Liver (tissue), 3 donors: ENCODE results near the gene TEX30.

ENCODE experiments used
- ATF3 ChIP-seq: IDR thresholded peaks from 2 replicates; pipeline ENCODE4 v1.6.1; 2016; ENCODE audit warnings: antibody characterized with exemption
- CTCF ChIP-seq: fragments of 150-350 bp; IDR thresholded peaks from 2 replicates; pipeline ENCODE4 v1.5.1; 2017; ENCODE audit warnings: improper control_type of control experiment, low read depth, low read length; ENCODE audit not compliant: missing input control
- EGR1 ChIP-seq, 2 donors: IDR thresholded peaks; 2 replicates each; pipeline ENCODE4 v1.6.1; 2016 to 2018; ENCODE audit warnings: antibody characterized with exemption in 2 of 2, low read depth in 2 of 2
- ZBTB33 ChIP-seq: IDR thresholded peaks from 2 replicates; pipeline ENCODE4 v1.6.1; 2016; ENCODE audit warnings: antibody characterized with exemption
- donor health status: healthy.
- donor health status: healthy.

- TF ChIP-seq EGR1 (IDR thresholded peaks at IDR 0.05; ENCODE audit: low read depth in 2 of 2) (no peak), ZBTB33 (no peak), ATF3 (no peak), CTCF (no peak)
Observed at GRCh38 chr13:102774214-102774568, 605 bp upstream of the TEX30 start.
